IPS DF 6.9 (cell line): Measurements from ENCODE around the gene GRM4.

Experiments used
- DNase-seq: peaks from one replicate; pipeline ENCODE4 v3.0.0-alpha.2; 2013; ENCODE audit warnings: low read depth, low spot score
- H3K27ac ChIP-seq: one replicate; pipeline ENCODE4 v1.5.1; 2013; ENCODE audit warnings: low read length, control low read depth
- H3K27me3 ChIP-seq: 2 replicates; pipeline ENCODE4 v1.6.1; 2013; ENCODE audit warnings: mild to moderate bottlenecking, low read length; ENCODE audit not compliant: control insufficient read depth, insufficient read depth
- H3K36me3 ChIP-seq: 2 replicates; pipeline ENCODE4 v1.6.1; 2013; ENCODE audit warnings: low read length; ENCODE audit not compliant: control insufficient read depth, insufficient read depth
- H3K4me1 ChIP-seq: 2 replicates; pipeline ENCODE4 v1.6.1; 2013; ENCODE audit warnings: low read length; ENCODE audit not compliant: control insufficient read depth, insufficient read depth
- H3K4me3 ChIP-seq: 2 replicates; pipeline ENCODE4 v1.5.1; 2013; ENCODE audit warnings: mild to moderate bottlenecking, low read length
- H3K9me3 ChIP-seq: 2 replicates; pipeline ENCODE4 v1.6.1; 2013; ENCODE audit warnings: low read length, inconsistent platforms; ENCODE audit not compliant: control insufficient read depth, insufficient read depth
- WGBS: extraction: QIAGEN DNeasy Blood & Tissue Kit; methylation state at CpG from one replicate; pipeline ENCODE4 v1.1.7; 2013; ENCODE audit warnings: mixed read lengths, missing lambda C conversion rate; ENCODE audit not compliant: insufficient read length, insufficient coverage; 5-methylcytosine and 5-hydroxymethylcytosine counted together

GRM4 gene

GRCh38 chr6:34157236-34157830 is 11.4 kb upstream of the GRM4 start:
- no peak overlapping the region for H3K27ac ChIP-seq
- H3K4me3 ChIP-seq = no peak overlapping the region
- no peaks in the 10 kb centered on the region for H3K36me3 ChIP-seq
- DNase-seq = no peak
- no peaks in the 10 kb centered on the region for H3K9me3 ChIP-seq
- peaks cover 5% of the 10 kb centered on the region; the same call in 1 of the 2 replicates for H3K27me3 ChIP-seq
- peaks cover 1% of the 10 kb centered on the region; the same call in 1 of the 2 replicates for H3K4me1 ChIP-seq
- WGBS = no CpG with 5 or more reads among the region's 10 CpGs

- H3K9me3 ChIP-seq = no peaks in the 10 kb centered on the region
- DNase-seq = no peak
- H3K4me3 ChIP-seq = no peak overlapping the region
- peaks cover 5% of the 10 kb centered on the region; the same call in 1 of the 2 replicates for H3K27me3 ChIP-seq
- WGBS = no CpG with 5 or more reads among the region's 24 CpGs
- no peak overlapping the region for H3K27ac ChIP-seq
- no peaks in the 10 kb centered on the region for H3K36me3 ChIP-seq
- peaks cover 1% of the 10 kb centered on the region; the same call in 1 of the 2 replicates for H3K4me1 ChIP-seq
Observed at GRCh38 chr6:34155471-34156300, 9.8 kb upstream of the GRM4 start.

DNA sequence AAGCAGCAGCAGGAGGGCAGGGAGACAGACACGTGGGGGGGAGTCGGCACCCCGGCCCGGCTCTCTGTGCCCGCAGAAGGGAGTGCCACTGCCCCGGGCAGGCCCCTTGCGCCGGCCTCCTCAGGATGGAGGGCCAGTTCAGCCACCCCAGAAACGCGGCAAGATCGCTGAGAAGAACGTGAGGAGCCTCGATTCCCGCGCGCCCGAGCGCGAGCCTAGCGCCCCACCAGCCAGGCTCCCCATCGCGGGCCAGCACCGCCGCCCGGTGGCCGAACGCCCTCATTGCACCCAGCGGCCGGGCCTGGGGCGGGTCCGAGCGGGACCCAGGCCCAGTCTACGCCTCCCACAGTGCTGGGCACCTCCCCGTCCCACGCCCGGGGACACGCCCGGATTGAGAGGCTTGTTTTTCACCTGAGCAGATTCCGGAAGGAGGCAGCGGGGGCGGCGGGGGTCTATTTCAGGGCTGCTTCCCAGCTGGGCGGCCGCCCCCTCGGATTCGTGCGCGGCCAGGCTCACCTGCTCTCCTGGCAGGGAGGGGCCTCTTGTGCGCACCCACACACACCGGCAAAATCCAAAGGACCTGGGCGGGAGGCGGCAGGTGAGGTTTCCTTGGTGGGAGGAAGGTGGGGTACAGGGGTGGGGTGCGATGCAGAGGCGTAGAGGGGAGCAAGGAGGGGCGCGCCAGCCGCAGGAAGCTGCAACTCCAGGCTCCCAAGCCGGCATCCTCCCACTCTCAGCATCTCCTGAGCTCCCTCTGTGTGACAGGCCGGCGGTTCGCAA is 9.0 kb upstream of the GRM4 start:
- Histone ChIP-seq H3K9me3 (no peaks in the 10 kb centered on the region), H3K27me3 (peaks cover 5% of the 10 kb centered on the region; the same call in 1 of the 2 replicates), H3K4me3 (peak overlapping the region; percentile 28; the same call in 1 of the 2 replicates), H3K27ac (no peak overlapping the region), H3K4me1 (peaks cover 4% of the 10 kb centered on the region; the same call in 1 of the 2 replicates), H3K36me3 (no peaks in the 10 kb centered on the region)
- WGBS = no CpG with 5 or more reads among the region's 61 CpGs
- DNase-seq = no peak

GRCh38 chr6:34152806-34153520 is 7.1 kb upstream of the GRM4 start:
- Histone ChIP-seq H3K27me3 (peaks cover 5% of the 10 kb centered on the region; the same call in 1 of the 2 replicates), H3K36me3 (no peaks in the 10 kb centered on the region), H3K9me3 (no peaks in the 10 kb centered on the region), H3K4me1 (peaks cover 6% of the 10 kb centered on the region; the same call in 1 of the 2 replicates), H3K4me3 (no peak overlapping the region), H3K27ac (no peak overlapping the region)
- no CpG with 5 or more reads among the region's 10 CpGs for WGBS
- no peak for DNase-seq

- H3K4me3 ChIP-seq = no peak overlapping the region
- peaks cover 5% of the 10 kb centered on the region; the same call in 1 of the 2 replicates for H3K27me3 ChIP-seq
- H3K27ac ChIP-seq = no peak overlapping the region
- no CpG with 5 or more reads among the region's 9 CpGs for WGBS
- H3K9me3 ChIP-seq = no peaks in the 10 kb centered on the region
- H3K4me1 ChIP-seq = peaks cover 6% of the 10 kb centered on the region; the same call in 1 of the 2 replicates
- no peaks in the 10 kb centered on the region for H3K36me3 ChIP-seq
- no peak for DNase-seq
Observed at GRCh38 chr6:34152042-34152524, 6.2 kb upstream of the GRM4 start.

GRCh38 chr6:34151321-34152041 is 5.6 kb upstream of the GRM4 start:
- H3K4me1 ChIP-seq = peaks cover 6% of the 10 kb centered on the region; the same call in 1 of the 2 replicates
- DNase-seq = no peak
- no peaks in the 10 kb centered on the region for H3K36me3 ChIP-seq
- WGBS = no CpG with 5 or more reads among the region's 21 CpGs
- H3K27ac ChIP-seq = no peak overlapping the region
- H3K4me3 ChIP-seq = no peak overlapping the region
- no peaks in the 10 kb centered on the region for H3K9me3 ChIP-seq
- H3K27me3 ChIP-seq = peaks cover 5% of the 10 kb centered on the region; the same call in 1 of the 2 replicates

DNA sequence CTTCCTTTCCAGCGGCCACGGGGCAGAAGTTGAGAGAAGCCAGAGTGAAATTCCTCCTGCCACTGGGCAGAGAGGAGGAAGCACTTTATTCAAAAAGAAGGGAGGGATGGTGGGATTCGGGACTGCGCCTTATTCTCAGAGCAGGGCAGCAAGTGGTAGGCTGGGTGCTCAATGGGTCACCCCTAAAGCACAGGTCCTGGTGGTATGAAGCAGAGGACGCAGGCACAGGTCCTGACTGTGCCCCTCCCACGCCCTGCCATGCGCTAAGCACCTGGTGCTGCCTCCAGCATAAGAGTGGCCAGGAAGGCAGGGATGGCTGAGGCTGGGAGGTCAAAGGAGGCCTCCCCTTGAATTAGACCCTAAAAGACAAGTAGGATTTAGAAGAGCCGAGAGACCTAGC is 4.9 kb upstream of the GRM4 start:
- no peaks in the 10 kb centered on the region for H3K9me3 ChIP-seq

DNA sequence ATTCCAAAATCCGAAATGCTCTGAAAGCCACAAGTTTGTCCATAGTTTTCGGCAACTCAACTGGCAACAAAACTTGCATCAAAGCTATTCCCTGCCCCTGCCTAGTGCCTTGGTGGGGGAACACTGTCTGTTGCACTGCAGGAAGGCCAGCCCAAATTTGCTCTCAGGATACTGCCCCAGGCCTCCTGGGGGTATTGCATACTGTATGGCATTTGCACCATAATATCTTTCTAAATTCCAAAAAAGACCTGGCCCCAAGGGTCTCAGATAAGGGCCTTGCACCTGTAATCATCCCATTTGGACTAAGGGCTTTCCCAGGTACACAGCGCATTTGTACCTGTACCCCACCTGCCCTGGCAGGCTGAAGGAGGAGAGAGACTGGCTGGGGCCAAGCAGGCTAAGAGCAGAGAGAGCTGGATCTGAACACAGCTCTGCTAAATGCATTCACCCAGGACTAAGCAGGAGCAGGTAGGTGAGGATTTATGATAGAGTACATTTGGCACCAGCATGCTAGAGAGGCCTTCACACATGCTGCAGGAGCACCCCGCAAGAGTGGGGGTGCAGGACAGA is 4.0 kb upstream of the GRM4 start:
- DNase-seq = no peak
- no peak overlapping the region for H3K27ac ChIP-seq
- H3K36me3 ChIP-seq = no peaks in the 10 kb centered on the region
- WGBS = no CpG with 5 or more reads among the region's 4 CpGs
- H3K9me3 ChIP-seq = no peaks in the 10 kb centered on the region
- H3K4me1 ChIP-seq = peaks cover 6% of the 10 kb centered on the region; the same call in 1 of the 2 replicates
- no peak overlapping the region for H3K4me3 ChIP-seq
- peaks cover 3% of the 10 kb centered on the region; the same call in 1 of the 2 replicates for H3K27me3 ChIP-seq

More for the DNA sequence above, 4.9 kb upstream of the GRM4 start:
- no peak for DNase-seq
- H3K4me3 ChIP-seq = no peak overlapping the region
- peaks cover 5% of the 10 kb centered on the region; the same call in 1 of the 2 replicates for H3K27me3 ChIP-seq
- H3K27ac ChIP-seq = no peak overlapping the region
- WGBS = no CpG with 5 or more reads among the region's 8 CpGs
- peaks cover 6% of the 10 kb centered on the region; the same call in 1 of the 2 replicates for H3K4me1 ChIP-seq
- H3K36me3 ChIP-seq = no peaks in the 10 kb centered on the region

DNA sequence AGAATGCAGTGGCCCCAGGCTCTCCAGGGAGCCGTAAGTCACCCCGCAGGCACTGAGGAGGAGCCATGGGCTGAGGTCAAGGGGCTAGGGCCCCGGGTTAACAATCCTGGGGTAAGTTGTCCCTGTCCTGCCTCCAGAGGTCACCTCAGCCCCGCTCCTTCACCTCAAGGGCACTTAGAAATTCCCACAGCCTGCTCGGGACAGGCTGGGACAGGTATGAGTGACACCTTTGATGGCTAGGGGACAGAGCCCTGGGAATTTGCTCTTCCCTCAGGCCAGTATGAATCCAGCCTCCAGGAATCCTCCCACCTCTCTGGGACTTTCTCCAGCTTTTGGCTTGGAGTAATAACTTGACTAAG is 3.5 kb upstream of the GRM4 start:
- H3K27ac ChIP-seq = no peak overlapping the region
- H3K9me3 ChIP-seq = no peaks in the 10 kb centered on the region
- H3K4me3 ChIP-seq = no peak overlapping the region
- H3K4me1 ChIP-seq = peaks cover 6% of the 10 kb centered on the region; the same call in 1 of the 2 replicates
- no peak for DNase-seq
- WGBS = no CpG with 5 or more reads among the region's 5 CpGs
- no peaks in the 10 kb centered on the region for H3K36me3 ChIP-seq
- peaks cover 3% of the 10 kb centered on the region; the same call in 1 of the 2 replicates for H3K27me3 ChIP-seq
